Gastrocnemius medialis (tissue), 4 donors: ENCODE measurements around the gene VAMP1. TPM values are rescaled to one million over a fixed set of nuclear protein-coding genes. Genes with fewer than 3 reads are reported as not detected.
"Not testable (repeated sequence)": the region's sequence is repeated elsewhere in the genome, so short reads cannot be mapped to it uniquely, and the experiment has no call there.

Source experiments
- ATAC-seq, 2 donors: fragments of 150-250 bp; one replicate each; pipeline ENCODE4 v1.9.1; 2016
- DNase-seq, 2 donors: peaks; one replicate each; pipeline ENCODE4 v3.0.0-alpha.2; 2019
- H3K27ac ChIP-seq, 4 donors: fragments of 200-600 bp; sonication (generic); 1 replicate in 1 of 4; 2 replicates in 3 of 4; pipeline ENCODE4 v1.5.1; 2016 to 2018; ENCODE audit warnings: mild to moderate bottlenecking in 2 of 4, moderate library complexity in 1 of 4
- H3K27me3 ChIP-seq, 3 donors: fragments of 200-600 bp; sonication (generic) in 2 of 3; 1 replicate in 1 of 3; 2 replicates in 2 of 3; pipeline versions ENCODE4 v1.5.1 to v1.6.0; 2016 to 2019; ENCODE audit warnings: mild to moderate bottlenecking in 1 of 3, moderate library complexity in 1 of 3
- H3K36me3 ChIP-seq, 2 donors: fragments of 200-600 bp; sonication (generic) in 1 of 2; one replicate each; pipeline ENCODE4 v1.5.1; 2017 to 2018
- H3K4me1 ChIP-seq, 2 donors: fragments of 200-600 bp; sonication (generic) in 1 of 2; one replicate each; pipeline ENCODE4 v1.5.1; 2016 to 2017; ENCODE audit warnings: mild to moderate bottlenecking in 2 of 2
- H3K4me3 ChIP-seq, 4 donors: fragments of 200-600 bp; sonication (generic) in 3 of 4; 1 replicate in 1 of 4; 2 replicates in 3 of 4; pipeline ENCODE4 v1.5.1; 2016 to 2019; ENCODE audit warnings: mild to moderate bottlenecking in 2 of 4
- H3K9me3 ChIP-seq, 3 donors: fragments of 200-600 bp; sonication (generic) in 2 of 3; 1 replicate in 1 of 3; 2 replicates in 2 of 3; pipeline ENCODE4 v1.5.1; 2016 to 2019
- POLR2A ChIP-seq, 2 donors: fragments of 450-650 bp; IDR thresholded peaks; one replicate each; pipeline ENCODE4 v1.6.1; 2017; ENCODE audit warnings: antibody characterized with exemption in 2 of 2, mild to moderate bottlenecking in 2 of 2, moderate library complexity in 2 of 2
- in situ Hi-C, 4 donors: fragments of 200-750 bp; cut with MboI; loops; one replicate each; pipeline versions ENCODE4 v1.15.0 to v1.8.0; 2017; ENCODE audit warnings: low sequenced_read_pairs in 4 of 4
- intact Hi-C: fragments of 100-400 bp; cut with DNase I; formaldehyde crosslinking; loops from one replicate; pipeline ENCODE4 v1.15.1; 2023; ENCODE audit warnings: low total_unique reads
- total RNA-seq, 4 donors: library from RNA; depleted of rRNA; stranded (reverse); fragments of >200 nt; gene quantifications; one replicate each; pipeline versions ENCODE4 v1.1.0 to v1.2.3, GENCODE V29; 2016
- TF ChIP-seq, protein P1 (sequence below), 5 experiments: fragments of 450-650 bp in 3 of 5; fragments of 200-600 bp in 2 of 5; sonication (generic) in 2 of 5; IDR thresholded peaks in 4 of 5; conservative IDR thresholded peaks in 1 of 5; 1 replicate in 4 of 5; 2 replicates in 1 of 5; pipeline ENCODE4 v1.5.1; 2016 to 2019; ENCODE audit warnings: antibody characterized with exemption in 5 of 5, mild to moderate bottlenecking in 3 of 5, moderate library complexity in 3 of 5

Gene VAMP1
- total RNA-seq, 4 donors from 2014 or later, result 1.1 to 2.0 (median 1.4) TPM

- H3K9me3 ChIP-seq, result no peaks in the 10 kb centered on the region
- TF ChIP-seq, protein P1, sequence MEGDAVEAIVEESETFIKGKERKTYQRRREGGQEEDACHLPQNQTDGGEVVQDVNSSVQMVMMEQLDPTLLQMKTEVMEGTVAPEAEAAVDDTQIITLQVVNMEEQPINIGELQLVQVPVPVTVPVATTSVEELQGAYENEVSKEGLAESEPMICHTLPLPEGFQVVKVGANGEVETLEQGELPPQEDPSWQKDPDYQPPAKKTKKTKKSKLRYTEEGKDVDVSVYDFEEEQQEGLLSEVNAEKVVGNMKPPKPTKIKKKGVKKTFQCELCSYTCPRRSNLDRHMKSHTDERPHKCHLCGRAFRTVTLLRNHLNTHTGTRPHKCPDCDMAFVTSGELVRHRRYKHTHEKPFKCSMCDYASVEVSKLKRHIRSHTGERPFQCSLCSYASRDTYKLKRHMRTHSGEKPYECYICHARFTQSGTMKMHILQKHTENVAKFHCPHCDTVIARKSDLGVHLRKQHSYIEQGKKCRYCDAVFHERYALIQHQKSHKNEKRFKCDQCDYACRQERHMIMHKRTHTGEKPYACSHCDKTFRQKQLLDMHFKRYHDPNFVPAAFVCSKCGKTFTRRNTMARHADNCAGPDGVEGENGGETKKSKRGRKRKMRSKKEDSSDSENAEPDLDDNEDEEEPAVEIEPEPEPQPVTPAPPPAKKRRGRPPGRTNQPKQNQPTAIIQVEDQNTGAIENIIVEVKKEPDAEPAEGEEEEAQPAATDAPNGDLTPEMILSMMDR (IDR thresholded peaks at IDR 0.05 in 4 of 5, conservative IDR thresholded peaks at IDR 0.05 in 1 of 5), result no peak
- TF ChIP-seq POLR2A (IDR thresholded peaks at IDR 0.05), result no peak
- intact Hi-C loops, result no loop called here
- no peak for ATAC-seq
- in situ Hi-C loops, result no loop called here
- H3K36me3 ChIP-seq, result peaks cover 0 to 45% of the 10 kb centered on the region in 2 donors
- H3K27ac ChIP-seq, result no peak overlapping the region
- H3K4me1 ChIP-seq, result peaks cover under 1 to 2% of the 10 kb centered on the region in 2 donors
- no peak for DNase-seq
- H3K4me3 ChIP-seq, result no peak overlapping the region
- no peaks in the 10 kb centered on the region for H3K27me3 ChIP-seq
Measured at GRCh38 chr12:6500466-6500865, 30.0 kb upstream of the VAMP1 start.

- H3K27me3 ChIP-seq, H3K27ac ChIP-seq, in situ Hi-C loops, ATAC-seq, DNase-seq, H3K4me3 ChIP-seq, H3K9me3 ChIP-seq: not testable (repeated sequence)
- intact Hi-C loops, result loop anchor here (10.0 kb wide), 1 partner anchor 188 kb away; the partner anchor contains the start of gene ZNF384
- Histone ChIP-seq H3K36me3 (peaks cover 0 to 45% of the 10 kb centered on the region in 2 donors), H3K4me1 (peaks cover 18 to 21% of the 10 kb centered on the region in 2 donors)
Measured at GRCh38 chr12:6497291-6497690, 26.8 kb upstream of the VAMP1 start.

GRCh38 chr12:6494968-6495367 lies 24.5 kb upstream of the VAMP1 start:
- Histone ChIP-seq H3K9me3 (no peaks in the 10 kb centered on the region), H3K4me3 (peak overlapping the region in 2 of 4 donors; percentile 65 to 81), H3K27me3 (no peaks in the 10 kb centered on the region), H3K36me3 (peaks cover 4 to 53% of the 10 kb centered on the region in 2 donors), H3K4me1 (peaks cover 21 to 27% of the 10 kb centered on the region in 2 donors), H3K27ac (no peak overlapping the region)
- no peak for DNase-seq
- no peak for ATAC-seq
- TF ChIP-seq, protein P1 (IDR thresholded peaks at IDR 0.05 in 4 of 5, conservative IDR thresholded peaks at IDR 0.05 in 1 of 5), result no peak
- TF ChIP-seq POLR2A (IDR thresholded peaks at IDR 0.05), result no peak
- in situ Hi-C loops, result loop anchor here in 1 of 4 donors (5.0 kb wide), 1 partner anchor 37 kb away; the partner anchor contains the start of gene GAPDH
- intact Hi-C loops, result loop anchor here (5.0 to 10.0 kb wide), 2 partner anchors 158 to 190 kb away; partner anchors contain the start of gene ZNF384

GRCh38 chr12:6494258-6494743 lies 23.8 kb upstream of the VAMP1 start:
- intact Hi-C loops (loop anchor here (5.0 to 10.0 kb wide), 2 partner anchors 157 to 190 kb away; partner anchors contain the start of gene ZNF384), in situ Hi-C loops (loop anchor here in 1 of 4 donors (5.0 kb wide), 1 partner anchor 38 kb away; the partner anchor contains the start of gene GAPDH)
- H3K9me3 ChIP-seq, result no peaks in the 10 kb centered on the region
- no peak for DNase-seq
- peak overlapping the region; percentile 51 to 100 (median 98) for H3K27ac ChIP-seq
- peaks cover 21 to 27% of the 10 kb centered on the region in 2 donors for H3K4me1 ChIP-seq
- no peak for TF ChIP-seq POLR2A (IDR thresholded peaks at IDR 0.05)
- TF ChIP-seq, protein P1 (IDR thresholded peaks at IDR 0.05 in 4 of 5, conservative IDR thresholded peaks at IDR 0.05 in 1 of 5), result no peak
- peak overlapping the region; percentile 65 to 99 (median 84) for H3K4me3 ChIP-seq
- ATAC-seq, result no peak
- no peaks in the 10 kb centered on the region for H3K27me3 ChIP-seq
- H3K36me3 ChIP-seq, result peaks cover 4 to 47% of the 10 kb centered on the region in 2 donors

DNA sequence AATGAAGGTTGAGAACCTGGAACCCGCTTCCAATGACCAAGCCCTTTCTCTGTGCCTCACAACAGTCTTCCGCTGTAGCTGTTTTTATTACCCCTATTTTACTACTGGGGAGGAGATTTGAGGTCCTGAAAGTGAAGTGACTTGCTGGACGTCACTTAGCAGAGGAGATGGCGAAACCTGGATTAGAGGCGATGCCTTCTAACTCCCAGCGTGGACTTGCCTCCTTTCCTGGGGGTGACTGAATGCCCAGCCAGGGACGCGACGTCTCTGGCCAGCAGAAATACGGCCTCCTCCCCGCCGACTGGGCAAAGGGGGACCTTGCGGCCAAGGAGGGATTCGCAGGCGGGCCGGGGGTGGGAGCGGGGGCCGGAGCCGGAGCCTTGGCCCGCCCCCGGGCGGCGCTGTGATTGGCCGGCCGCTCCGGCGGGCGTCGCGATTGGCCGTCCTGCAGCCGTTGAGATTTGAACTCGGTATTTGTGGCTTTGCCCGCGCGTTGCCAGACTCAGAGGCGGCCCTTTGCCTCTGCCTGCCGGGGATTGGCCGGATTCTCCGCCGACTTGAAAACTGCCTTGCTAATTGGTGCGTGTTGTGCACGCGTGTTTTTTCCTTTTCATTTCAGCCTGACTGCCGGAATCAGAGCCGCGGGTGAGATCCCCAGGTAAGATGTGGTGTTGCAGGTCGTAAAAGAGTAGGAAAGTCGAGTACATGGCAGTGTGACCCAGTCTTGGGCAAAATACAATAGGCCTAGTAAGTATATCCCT lies 23.2 kb upstream of the VAMP1 start, which contains the start of gene NCAPD2:
Gene NCAPD2, plus strand, starts transcription at position 606 of the 761 bp plus-strand sequence. CDS start 997 bp downstream, outside the sequence.
- peak; percentile 90 to 92 for ATAC-seq
- TF ChIP-seq, protein P1 (IDR thresholded peaks at IDR 0.05 in 4 of 5, conservative IDR thresholded peaks at IDR 0.05 in 1 of 5), result peak; percentile 54 to 79 (median 60)
- TF ChIP-seq POLR2A (IDR thresholded peaks at IDR 0.05), result peak; percentile 65 to 89

More for the DNA sequence above, 23.2 kb upstream of the VAMP1 start, which contains the start of gene NCAPD2:
- H3K27me3 ChIP-seq, result no peaks in the 10 kb centered on the region
- peaks cover 4 to 41% of the 10 kb centered on the region in 2 donors for H3K36me3 ChIP-seq
- H3K9me3 ChIP-seq, result no peaks in the 10 kb centered on the region
- peak; percentile 94 to 95 for DNase-seq
- peaks cover 21 to 27% of the 10 kb centered on the region in 2 donors for H3K4me1 ChIP-seq
- peak within 1 kb of the TSS; percentile 81 to 99 (median 88) for H3K4me3 ChIP-seq
- intact Hi-C loops (loop anchor here (1.0 to 10.0 kb wide), 4 partner anchors 22 to 191 kb away; partner anchors contain the start of genes GAPDH and ZNF384), in situ Hi-C loops (loop anchor here in 1 of 4 donors (5.0 kb wide), 1 partner anchor 39 kb away; the partner anchor contains the start of gene GAPDH)
- peak within 1 kb of the TSS; percentile 93 to 100 (median 98) for H3K27ac ChIP-seq
